Liver (tissue), 9 donors: Measurements from ENCODE around the gene POLD3. TPM values are rescaled to one million over a fixed set of nuclear protein-coding genes. Genes with fewer than 3 reads are reported as not detected.
A peak's percentile ranks its signal among the peaks of the same experiment; 100 is the strongest.

Experiments used
- DNase-seq: peaks from one replicate; pipeline ENCODE4 v3.0.0-alpha.2; 2017; ENCODE audit warnings: low spot score
- H3K27ac ChIP-seq, 2 donors: one replicate each; pipeline ENCODE4 v1.7.0; 2013; ENCODE audit warnings: inconsistent platforms in 2 of 2, low read length in 2 of 2, control low read depth in 1 of 2, low read depth in 1 of 2, mild to moderate bottlenecking in 1 of 2
- H3K27me3 ChIP-seq, 4 donors: one replicate each; pipeline versions ENCODE4 v1.6.1 to v1.7.0; 2013; ENCODE audit warnings: low read length in 3 of 4, inconsistent platforms in 1 of 4, mild to moderate bottlenecking in 1 of 4, moderate library complexity in 1 of 4; ENCODE audit not compliant: control insufficient read depth in 4 of 4, insufficient read depth in 4 of 4
- H3K36me3 ChIP-seq, 4 donors: one replicate each; pipeline versions ENCODE4 v1.6.1 to v1.7.0; 2013; ENCODE audit warnings: low read length in 3 of 4, mild to moderate bottlenecking in 3 of 4, low read depth in 1 of 4, moderate library complexity in 1 of 4; ENCODE audit not compliant: control insufficient read depth in 4 of 4, insufficient read depth in 3 of 4
- H3K4me1 ChIP-seq, 4 donors: one replicate each; pipeline versions ENCODE4 v1.6.1 to v1.7.0; 2013; ENCODE audit warnings: low read length in 3 of 4, mild to moderate bottlenecking in 3 of 4, moderate library complexity in 1 of 4; ENCODE audit not compliant: control insufficient read depth in 4 of 4, insufficient read depth in 4 of 4
- H3K4me3 ChIP-seq, 3 donors: one replicate each; pipeline versions ENCODE4 v1.6.1 to v1.7.0; 2013; ENCODE audit warnings: low read length in 3 of 3, control low read depth in 1 of 3, low read depth in 1 of 3, mild to moderate bottlenecking in 1 of 3
- H3K9ac ChIP-seq, 2 donors: one replicate each; pipeline ENCODE4 v1.7.0; 2013; ENCODE audit warnings: low read length in 2 of 2, mild to moderate bottlenecking in 2 of 2, moderate library complexity in 2 of 2, control low read depth in 1 of 2, low read depth in 1 of 2
- H3K9me3 ChIP-seq, 4 donors: one replicate each; pipeline versions ENCODE4 v1.6.1 to v1.7.0; 2013; ENCODE audit warnings: low read length in 3 of 4; ENCODE audit not compliant: control insufficient read depth in 4 of 4
- EGR1 ChIP-seq, 2 donors: IDR thresholded peaks; 2 replicates each; pipeline ENCODE4 v1.6.1; 2016 to 2018; ENCODE audit warnings: antibody characterized with exemption in 2 of 2, low read depth in 2 of 2
- GABPA ChIP-seq, 2 donors: IDR thresholded peaks in 1 of 2; conservative IDR thresholded peaks in 1 of 2; 2 replicates each; pipeline ENCODE4 v1.6.1; 2016; ENCODE audit warnings: antibody characterized with exemption in 2 of 2, mild to moderate bottlenecking in 1 of 2, moderate library complexity in 1 of 2
- HNF4A ChIP-seq, 2 donors: conservative IDR thresholded peaks; 2 replicates each; pipeline ENCODE4 v1.6.1; 2016; ENCODE audit warnings: antibody characterized with exemption in 2 of 2, mild to moderate bottlenecking in 2 of 2
- JUND ChIP-seq, 2 donors: IDR thresholded peaks; 2 replicates each; pipeline ENCODE4 v1.6.1; 2016; ENCODE audit warnings: antibody characterized with exemption in 2 of 2
- NR2F2 ChIP-seq: IDR thresholded peaks from 2 replicates; pipeline ENCODE4 v1.6.1; 2016; ENCODE audit warnings: antibody characterized with exemption
- RAD21 ChIP-seq, 2 donors: IDR thresholded peaks; 2 replicates each; pipeline ENCODE4 v1.6.1; 2016; ENCODE audit warnings: antibody characterized with exemption in 2 of 2, mild to moderate bottlenecking in 2 of 2
- RXRA ChIP-seq, 2 donors: IDR thresholded peaks; 2 replicates each; pipeline ENCODE4 v1.6.1; 2017 to 2018; ENCODE audit warnings: antibody characterized with exemption in 2 of 2, mild to moderate bottlenecking in 1 of 2
- TAF1 ChIP-seq: conservative IDR thresholded peaks from 2 replicates; pipeline ENCODE4 v1.6.1; 2016; ENCODE audit warnings: antibody characterized with exemption, mild to moderate bottlenecking
- WGBS: extraction: QIAGEN DNeasy Blood & Tissue Kit; methylation state at CpG from one replicate; pipeline ENCODE4 v1.1.7; 2013; 5-methylcytosine and 5-hydroxymethylcytosine counted together
- polyA plus RNA-seq, 2 donors: library from polyadenylated mRNA; stranded (reverse) in 1 of 2; unstranded in 1 of 2; fragments of 200-250 nt in 1 of 2; fragments of >200 nt in 1 of 2; fragmentation: Nextera tagmentation in 1 of 2; extraction: Ambion mirVana in 1 of 2; gene quantifications; one replicate each; pipeline versions ENCODE4 v1.2.1 to v1.2.3, GENCODE V29; 2013 to 2015
- total RNA-seq, 2 donors: library from RNA; depleted of rRNA; stranded (reverse); fragments of >200 nt; gene quantifications; one replicate each; pipeline ENCODE4 v1.2.3, GENCODE V29; 2014
- TF ChIP-seq, protein P1 (sequence below): IDR thresholded peaks from 2 replicates; pipeline ENCODE4 v1.6.1; 2016; ENCODE audit warnings: antibody characterized with exemption, mild to moderate bottlenecking
- TF ChIP-seq, protein P2 (sequence below): IDR thresholded peaks from 2 replicates; pipeline ENCODE4 v1.6.1; 2016; ENCODE audit warnings: antibody characterized with exemption
- donor health status: healthy.
- donor health status: healthy.
- donor health status: healthy.
- donor health status: healthy.
- donor health status: healthy.

Gene POLD3
- total and polyA plus RNA-seq, 4 donors = 3.0 to 8.3 (median 5.0) TPM

DNA sequence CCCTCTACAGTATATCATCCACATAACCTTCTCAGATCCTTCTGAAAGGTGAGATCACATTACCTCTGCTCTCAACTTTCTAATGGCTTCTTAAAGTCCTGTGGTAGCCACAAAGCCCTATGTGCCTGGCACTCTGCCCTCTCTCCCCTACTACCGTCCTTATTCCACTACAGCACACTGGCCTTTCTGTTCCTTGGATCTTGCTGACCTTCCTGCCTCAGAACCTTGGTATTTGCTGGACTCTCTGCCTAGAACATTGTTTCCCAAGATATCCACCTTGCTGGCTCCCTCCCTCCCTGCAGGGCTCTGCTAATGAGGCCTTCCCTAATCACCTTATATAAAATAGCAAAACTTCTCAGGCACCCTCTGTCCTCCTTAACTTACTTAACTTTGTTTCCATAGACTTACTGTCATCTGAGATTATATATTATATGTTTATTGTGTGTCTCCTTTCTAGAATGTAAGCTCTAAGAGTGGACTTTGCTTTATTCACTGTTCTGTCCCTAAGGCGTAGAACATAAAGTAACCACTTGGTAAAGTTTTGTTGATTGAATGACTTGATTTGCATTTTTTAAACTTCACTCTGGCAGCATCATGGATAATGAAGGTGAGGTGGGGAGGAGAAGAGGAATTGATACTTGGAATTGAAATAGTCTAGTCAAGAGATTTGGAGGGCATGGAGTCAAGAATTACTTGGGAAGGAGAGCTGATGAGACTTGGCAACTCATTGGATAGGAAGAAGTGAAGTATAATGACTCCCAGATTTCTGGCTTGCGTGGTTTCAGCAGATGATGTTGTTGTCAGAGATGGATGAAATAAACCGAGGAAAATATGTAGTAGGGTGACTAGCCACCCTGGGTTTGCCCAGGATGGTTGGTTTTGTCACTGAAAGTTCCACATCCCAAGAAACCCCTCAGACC lies 10.5 kb downstream of the POLD3 start:
- Histone ChIP-seq H3K4me1 (peaks cover 0 to 15% (median 1%) of the 10 kb centered on the region in 4 donors), H3K36me3 (peaks cover 0 to 6% (median under 1%) of the 10 kb centered on the region in 4 donors), H3K9ac (no peak overlapping the region), H3K9me3 (no peaks in the 10 kb centered on the region), H3K4me3 (no peak overlapping the region), H3K27me3 (no peaks in the 10 kb centered on the region), H3K27ac (no peak overlapping the region)
- TF ChIP-seq RXRA (IDR thresholded peaks at IDR 0.05) (no peak), HNF4A (conservative IDR thresholded peaks at IDR 0.05) (no peak), JUND (IDR thresholded peaks at IDR 0.05) (no peak), EGR1 (IDR thresholded peaks at IDR 0.05; ENCODE audit: low read depth in 2 of 2) (no peak), RAD21 (IDR thresholded peaks at IDR 0.05) (no peak), GABPA (IDR thresholded peaks at IDR 0.05 in 1 of 2, conservative IDR thresholded peaks at IDR 0.05 in 1 of 2) (no peak)
- TF ChIP-seq, protein P1, sequence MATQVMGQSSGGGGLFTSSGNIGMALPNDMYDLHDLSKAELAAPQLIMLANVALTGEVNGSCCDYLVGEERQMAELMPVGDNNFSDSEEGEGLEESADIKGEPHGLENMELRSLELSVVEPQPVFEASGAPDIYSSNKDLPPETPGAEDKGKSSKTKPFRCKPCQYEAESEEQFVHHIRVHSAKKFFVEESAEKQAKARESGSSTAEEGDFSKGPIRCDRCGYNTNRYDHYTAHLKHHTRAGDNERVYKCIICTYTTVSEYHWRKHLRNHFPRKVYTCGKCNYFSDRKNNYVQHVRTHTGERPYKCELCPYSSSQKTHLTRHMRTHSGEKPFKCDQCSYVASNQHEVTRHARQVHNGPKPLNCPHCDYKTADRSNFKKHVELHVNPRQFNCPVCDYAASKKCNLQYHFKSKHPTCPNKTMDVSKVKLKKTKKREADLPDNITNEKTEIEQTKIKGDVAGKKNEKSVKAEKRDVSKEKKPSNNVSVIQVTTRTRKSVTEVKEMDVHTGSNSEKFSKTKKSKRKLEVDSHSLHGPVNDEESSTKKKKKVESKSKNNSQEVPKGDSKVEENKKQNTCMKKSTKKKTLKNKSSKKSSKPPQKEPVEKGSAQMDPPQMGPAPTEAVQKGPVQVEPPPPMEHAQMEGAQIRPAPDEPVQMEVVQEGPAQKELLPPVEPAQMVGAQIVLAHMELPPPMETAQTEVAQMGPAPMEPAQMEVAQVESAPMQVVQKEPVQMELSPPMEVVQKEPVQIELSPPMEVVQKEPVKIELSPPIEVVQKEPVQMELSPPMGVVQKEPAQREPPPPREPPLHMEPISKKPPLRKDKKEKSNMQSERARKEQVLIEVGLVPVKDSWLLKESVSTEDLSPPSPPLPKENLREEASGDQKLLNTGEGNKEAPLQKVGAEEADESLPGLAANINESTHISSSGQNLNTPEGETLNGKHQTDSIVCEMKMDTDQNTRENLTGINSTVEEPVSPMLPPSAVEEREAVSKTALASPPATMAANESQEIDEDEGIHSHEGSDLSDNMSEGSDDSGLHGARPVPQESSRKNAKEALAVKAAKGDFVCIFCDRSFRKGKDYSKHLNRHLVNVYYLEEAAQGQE = no peak
- no peak for DNase-seq
- 93% methylated on average over 4 of the region's 4 CpGs for WGBS

DNA sequence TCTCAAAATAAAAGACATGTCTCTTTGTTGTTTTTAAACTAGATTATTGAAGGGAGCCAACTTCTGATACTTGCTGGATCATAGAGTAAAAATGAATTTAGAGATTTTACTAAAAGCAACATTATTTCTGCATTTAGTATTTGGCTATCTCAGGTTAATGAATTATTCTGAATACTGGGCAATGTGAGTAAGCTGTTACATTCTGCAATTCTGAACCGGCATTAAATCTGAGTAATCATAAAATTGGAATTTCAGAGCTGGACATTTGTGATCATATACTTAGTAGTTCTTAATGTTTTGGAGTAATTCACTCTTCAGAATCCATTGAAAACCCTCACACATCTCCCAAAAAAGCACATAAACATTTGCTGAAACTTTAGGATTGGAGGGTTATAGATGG lies 11.5 kb downstream of the POLD3 start:
- peaks cover 0 to 15% (median 1%) of the 10 kb centered on the region in 4 donors for H3K4me1 ChIP-seq
- H3K27ac ChIP-seq = no peak overlapping the region
- no peak overlapping the region for H3K4me3 ChIP-seq
- H3K36me3 ChIP-seq = peaks cover 0 to 5% (median 0%) of the 10 kb centered on the region in 4 donors
- H3K9me3 ChIP-seq = no peaks in the 10 kb centered on the region
- WGBS = 89% methylated on average over 1 of the region's 1 CpG
- H3K9ac ChIP-seq = no peak overlapping the region
- DNase-seq = no peak
- no peak for TF ChIP-seq TAF1
- no peak for TF ChIP-seq RXRA (IDR thresholded peaks at IDR 0.05)
- TF ChIP-seq NR2F2 = no peak
- TF ChIP-seq, protein P2, sequence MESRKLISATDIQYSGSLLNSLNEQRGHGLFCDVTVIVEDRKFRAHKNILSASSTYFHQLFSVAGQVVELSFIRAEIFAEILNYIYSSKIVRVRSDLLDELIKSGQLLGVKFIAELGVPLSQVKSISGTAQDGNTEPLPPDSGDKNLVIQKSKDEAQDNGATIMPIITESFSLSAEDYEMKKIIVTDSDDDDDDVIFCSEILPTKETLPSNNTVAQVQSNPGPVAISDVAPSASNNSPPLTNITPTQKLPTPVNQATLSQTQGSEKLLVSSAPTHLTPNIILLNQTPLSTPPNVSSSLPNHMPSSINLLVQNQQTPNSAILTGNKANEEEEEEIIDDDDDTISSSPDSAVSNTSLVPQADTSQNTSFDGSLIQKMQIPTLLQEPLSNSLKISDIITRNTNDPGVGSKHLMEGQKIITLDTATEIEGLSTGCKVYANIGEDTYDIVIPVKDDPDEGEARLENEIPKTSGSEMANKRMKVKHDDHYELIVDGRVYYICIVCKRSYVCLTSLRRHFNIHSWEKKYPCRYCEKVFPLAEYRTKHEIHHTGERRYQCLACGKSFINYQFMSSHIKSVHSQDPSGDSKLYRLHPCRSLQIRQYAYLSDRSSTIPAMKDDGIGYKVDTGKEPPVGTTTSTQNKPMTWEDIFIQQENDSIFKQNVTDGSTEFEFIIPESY = no peak
- H3K27me3 ChIP-seq = no peaks in the 10 kb centered on the region

GRCh38 chr11:74604311-74604710 lies 11.9 kb downstream of the POLD3 start:
- Histone ChIP-seq H3K9me3 (no peaks in the 10 kb centered on the region), H3K9ac (peak overlapping the region in 1 of 2 donors; percentile 7), H3K36me3 (peaks cover 0 to 3% (median 0%) of the 10 kb centered on the region in 4 donors), H3K27me3 (no peaks in the 10 kb centered on the region), H3K27ac (no peak overlapping the region), H3K4me1 (peaks cover 0 to 16% (median 1%) of the 10 kb centered on the region in 4 donors), H3K4me3 (no peak overlapping the region)
- TF ChIP-seq HNF4A (conservative IDR thresholded peaks at IDR 0.05) (peak; percentile 61 to 64), GABPA (IDR thresholded peaks at IDR 0.05 in 1 of 2, conservative IDR thresholded peaks at IDR 0.05 in 1 of 2) (no peak)
- no peak for DNase-seq
